ENCODE results near the gene SEPTIN5. TPM values are rescaled to one million over a fixed set of nuclear protein-coding genes. Genes with fewer than 3 reads are reported as not detected.

Gene SEPTIN5
- total and polyA plus RNA-seq, 9 of the 15 experiments (the other 6 are each of a cell fraction or from before 2014, with no cell fraction given): 0.03 to 195 (median 119) TPM

GRCh38 chr22:19722178-19722981 is 8.1 kb downstream of the SEPTIN5 start (continued):
- no peak for TF ChIP-seq POLR3A (IDR thresholded peaks at IDR 0.05; ENCODE audit: borderline replicate concordance, extremely low read depth, insufficient read depth, insufficient read length)
- no peak for TF ChIP-seq USF2 (CRISPR knock-in tag; IDR thresholded peaks at IDR 0.05)
- peak; percentile 57; the same call in 1 of the 2 replicates for TF ChIP-seq MXI1 (IDR thresholded peaks at IDR 0.05; ENCODE audit: low read depth, low read length)
- peak; percentile 72 to 73 for TF ChIP-seq NRF1 (conservative IDR thresholded peaks at IDR 0.05 in 1 of 2, IDR thresholded peaks at IDR 0.05 in 1 of 2)
- no peak for TF ChIP-seq SIRT6 (IDR thresholded peaks at IDR 0.05; ENCODE audit: low read depth, low read length)
- no peak for TF ChIP-seq PHB (CRISPR knock-in tag; IDR thresholded peaks at IDR 0.05)
- no peak for TF ChIP-seq TSC22D4 (tag; IDR thresholded peaks at IDR 0.05)
- no peak for TF ChIP-seq ZBTB43 (CRISPR knock-in tag; IDR thresholded peaks at IDR 0.05)
- no peak for TF ChIP-seq RBM17 (IDR thresholded peaks at IDR 0.05; ENCODE audit: borderline replicate concordance, low read depth, low read length)
- peak in 1 of 2 experiments; percentile 99 for TF ChIP-seq RCOR1 (IDR thresholded peaks at IDR 0.05; ENCODE audit: borderline replicate concordance in 1 of 2, low read depth in 2 of 2, low read length in 2 of 2)
- TF ChIP-seq TARDBP (IDR thresholded peaks at IDR 0.05): no peak
- no peak for TF ChIP-seq PRMT5 (CRISPR knock-in tag; IDR thresholded peaks at IDR 0.05)
- no peak for TF ChIP-seq ZNF696 (CRISPR knock-in tag; conservative IDR thresholded peaks at IDR 0.05)
- peak; percentile 57 to 62 for TF ChIP-seq E2F6 (IDR thresholded peaks at IDR 0.05; ENCODE audit: borderline replicate concordance in 1 of 2, extremely low read depth in 1 of 2, insufficient read depth in 1 of 2, insufficient read length in 1 of 2, low read depth in 1 of 2, low read length in 1 of 2, poor library complexity in 1 of 2, severe bottlenecking in 1 of 2)
- TF ChIP-seq RHOXF2B (CRISPR knock-in tag; conservative IDR thresholded peaks at IDR 0.05): 0 out of 2 replicates have a peak, but pooled peaks have one; percentile 23
- no peak for TF ChIP-seq MCM7 (IDR thresholded peaks at IDR 0.05)
- no peak for TF ChIP-seq ZFP91 (CRISPR knock-in tag; IDR thresholded peaks at IDR 0.05)
- no peak for TF ChIP-seq CCNT2 (IDR thresholded peaks at IDR 0.05; ENCODE audit: borderline replicate concordance, extremely low read depth, insufficient read length, low read depth, low read length)
- no peak for TF ChIP-seq ILK (tag; IDR thresholded peaks at IDR 0.05; ENCODE audit: borderline replicate concordance, low read depth)
- no peak for TF ChIP-seq HSF4 (CRISPR knock-in tag; IDR thresholded peaks at IDR 0.05; ENCODE audit: borderline replicate concordance)
- TF ChIP-seq BCOR (IDR thresholded peaks at IDR 0.05): peak; percentile 88
- peak; percentile 7; the same call in 1 of the 2 replicates for TF ChIP-seq ZFPM2 (CRISPR knock-in tag; IDR thresholded peaks at IDR 0.05)
- no peak for TF ChIP-seq SAFB (IDR thresholded peaks at IDR 0.05; ENCODE audit: borderline replicate concordance, low read depth, low read length)
- peak; percentile 36 for TF ChIP-seq CHD2 (IDR thresholded peaks at IDR 0.05; ENCODE audit: low read depth, low read length)
